RPMI8226 (cell line): ENCODE data around the gene LRGUK.
"Not testable (repeated sequence)": the region's sequence is repeated elsewhere in the genome, so short reads cannot be mapped to it uniquely, and the experiment has no call there.

Source experiments
- DNase-seq: peaks from one replicate; pipeline ENCODE4 v3.0.0-alpha.2; 2015

Gene LRGUK, protein sequence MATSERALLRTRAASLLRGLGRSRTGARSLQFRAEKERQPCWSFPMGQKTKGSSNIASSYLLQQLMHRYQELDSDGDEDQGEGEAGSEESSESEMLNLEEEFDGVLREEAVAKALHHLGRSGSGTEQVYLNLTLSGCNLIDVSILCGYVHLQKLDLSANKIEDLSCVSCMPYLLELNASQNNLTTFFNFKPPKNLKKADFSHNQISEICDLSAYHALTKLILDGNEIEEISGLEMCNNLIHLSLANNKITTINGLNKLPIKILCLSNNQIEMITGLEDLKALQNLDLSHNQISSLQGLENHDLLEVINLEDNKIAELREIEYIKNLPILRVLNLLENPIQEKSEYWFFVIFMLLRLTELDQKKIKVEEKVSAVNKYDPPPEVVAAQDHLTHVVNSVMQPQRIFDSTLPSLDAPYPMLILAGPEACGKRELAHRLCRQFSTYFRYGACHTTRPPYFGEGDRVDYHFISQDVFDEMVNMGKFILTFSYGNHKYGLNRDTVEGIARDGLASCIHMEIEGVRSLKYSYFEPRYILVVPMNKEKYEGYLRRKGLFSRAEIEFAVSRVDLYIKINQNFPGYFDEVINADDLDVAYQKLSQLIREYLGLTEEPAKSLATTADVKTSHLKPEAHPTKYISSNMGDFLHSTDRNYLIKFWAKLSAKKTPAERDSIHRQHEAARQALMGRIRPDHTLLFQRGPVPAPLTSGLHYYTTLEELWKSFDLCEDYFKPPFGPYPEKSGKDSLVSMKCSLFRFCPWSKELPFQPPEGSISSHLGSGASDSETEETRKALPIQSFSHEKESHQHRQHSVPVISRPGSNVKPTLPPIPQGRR

GRCh38 chr7:134126966-134127848, at the start of gene LRGUK:
Gene LRGUK, plus strand, starts transcription at chr7:134127340. Its CDS starts 28 bp downstream, at chr7:134127368.
- peak; percentile 78 for DNase-seq

DNA sequence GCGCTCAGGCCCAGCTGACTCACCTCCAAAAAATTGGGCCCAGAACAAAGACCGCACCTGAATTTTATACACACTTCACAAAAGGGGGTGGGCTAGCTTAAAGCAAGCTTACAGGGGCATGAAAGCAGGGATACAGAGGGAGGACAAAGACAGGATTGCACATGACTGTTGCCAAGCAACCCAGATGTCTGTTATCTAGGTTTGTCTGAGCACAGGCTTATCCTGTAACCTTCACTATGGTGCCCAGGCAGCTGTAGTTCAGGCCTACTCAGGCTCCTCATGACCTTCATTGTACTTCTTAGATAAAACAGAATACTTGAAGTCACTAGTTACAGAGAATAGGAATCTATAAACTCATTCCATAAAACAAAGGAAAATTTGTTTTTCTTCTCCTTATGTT, 49.6 kb upstream of the LRGUK start:
- not testable (repeated sequence) for DNase-seq

DNA sequence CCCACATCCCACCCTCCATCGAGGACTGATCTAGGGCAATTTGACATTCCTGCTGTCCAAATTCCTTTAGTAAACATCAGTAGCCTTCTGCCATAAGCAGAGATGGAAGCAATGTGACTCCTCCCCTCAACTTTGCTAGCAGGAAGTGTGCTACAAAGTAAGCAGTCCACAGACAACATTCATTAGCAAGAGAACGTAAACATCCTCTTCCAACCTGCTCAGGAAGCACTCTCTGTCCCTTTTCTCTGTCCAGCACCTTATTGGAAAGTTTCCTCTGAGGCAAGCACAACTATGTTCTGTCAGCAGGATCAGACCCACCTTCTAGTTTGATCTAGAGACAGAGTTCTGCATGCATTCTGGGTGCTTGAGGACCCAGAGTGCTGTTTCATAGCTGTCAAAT, 48.1 kb upstream of the LRGUK start:
- no peak for DNase-seq

DNA sequence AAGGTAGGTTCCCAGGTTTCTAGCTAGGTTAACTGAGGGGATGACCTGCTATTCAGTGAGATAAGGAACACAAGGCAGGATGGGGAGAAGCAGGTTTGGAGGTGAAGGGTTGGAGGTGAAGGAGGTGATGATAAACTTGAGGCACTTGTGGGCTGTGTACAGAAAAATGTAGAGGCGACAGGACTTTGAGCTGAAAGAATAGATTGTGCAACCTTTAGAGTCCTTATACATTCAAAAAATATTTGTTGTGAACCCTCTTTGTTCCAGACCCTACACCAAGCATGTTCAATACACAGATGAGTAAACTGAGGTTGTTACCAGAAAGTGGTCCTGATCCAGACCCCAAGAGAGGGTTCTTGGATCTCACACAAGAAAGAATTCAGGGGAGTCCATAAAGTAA, 45.4 kb upstream of the LRGUK start:
- no peak for DNase-seq

GRCh38 chr7:134083766-134084487, 43.2 kb upstream of the LRGUK start:
- no peak for DNase-seq

GRCh38 chr7:134084488-134085144, 42.5 kb upstream of the LRGUK start:
- peak; percentile 66 for DNase-seq

GRCh38 chr7:134085311-134085710, 41.8 kb upstream of the LRGUK start:
- DNase-seq, result no peak

GRCh38 chr7:134086998-134087735, 40.0 kb upstream of the LRGUK start:
- no peak for DNase-seq

DNA sequence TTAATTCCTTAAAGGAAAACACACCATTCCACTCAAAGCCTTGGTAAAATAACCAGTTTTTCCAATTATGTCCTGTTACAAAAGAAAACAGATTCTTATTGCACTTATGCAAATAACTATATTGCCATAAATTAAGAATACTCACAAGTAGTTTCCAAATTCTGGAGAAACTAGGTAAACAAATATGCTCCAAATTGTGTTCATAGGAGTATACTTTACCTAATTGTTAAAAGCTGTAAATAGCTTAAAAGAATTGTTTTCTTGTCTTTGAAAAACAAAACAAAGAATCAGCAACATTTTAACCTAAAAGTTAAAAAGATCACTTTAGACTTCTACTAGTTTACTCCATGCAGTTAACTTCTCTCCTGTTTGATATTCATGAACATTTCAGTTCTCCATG, 38.9 kb upstream of the LRGUK start:
- DNase-seq, result no peak

- DNase-seq, result no peak
Measured at GRCh38 chr7:134089446-134089845, 37.7 kb upstream of the LRGUK start.

- DNase-seq, result no peak
Measured at GRCh38 chr7:134098072-134098471, 29.1 kb upstream of the LRGUK start.

DNA sequence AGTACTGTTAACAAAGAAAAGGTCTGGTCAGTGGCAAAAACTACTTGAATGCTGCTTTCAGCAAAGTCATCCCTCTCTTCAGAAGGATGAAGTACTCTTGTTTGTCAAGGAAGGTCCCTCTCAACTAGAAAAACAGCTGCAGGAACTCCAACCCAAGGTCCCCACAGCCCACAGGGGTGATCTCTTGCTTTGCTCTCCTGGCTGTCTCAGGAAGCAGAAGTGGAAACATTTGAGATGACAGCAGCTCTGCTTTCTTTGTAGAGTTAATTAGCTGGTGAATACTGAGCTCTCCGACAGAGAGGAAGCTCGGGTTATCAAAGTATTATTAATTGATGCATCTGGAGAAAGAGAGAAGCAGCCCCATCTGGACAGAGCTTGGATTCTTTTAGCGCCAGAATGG, 25.4 kb upstream of the LRGUK start:
- no peak for DNase-seq

DNA sequence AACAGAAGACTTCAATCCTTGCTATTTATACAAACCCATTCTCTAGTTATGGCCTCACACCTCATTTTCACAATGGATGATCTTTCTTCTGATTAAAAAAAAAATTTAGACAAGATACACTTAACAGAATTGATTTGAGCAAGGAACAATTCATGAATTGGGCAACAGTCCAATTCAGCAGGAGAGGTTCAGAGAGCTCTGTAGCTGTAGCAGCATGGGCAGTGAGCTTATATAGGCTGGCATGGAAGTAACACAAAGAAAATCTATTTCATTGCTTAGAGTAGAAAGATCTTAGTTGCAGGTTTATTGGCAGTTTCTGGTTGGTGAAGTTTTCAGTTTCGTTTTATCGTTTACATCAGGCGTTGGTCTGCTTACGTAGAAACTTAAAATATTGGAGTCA, 23.0 kb upstream of the LRGUK start:
- DNase-seq, result no peak

GRCh38 chr7:134105841-134106240, 21.3 kb upstream of the LRGUK start:
- DNase-seq, result no peak

GRCh38 chr7:134108802-134109201, 18.3 kb upstream of the LRGUK start:
- DNase-seq, result no peak

DNA sequence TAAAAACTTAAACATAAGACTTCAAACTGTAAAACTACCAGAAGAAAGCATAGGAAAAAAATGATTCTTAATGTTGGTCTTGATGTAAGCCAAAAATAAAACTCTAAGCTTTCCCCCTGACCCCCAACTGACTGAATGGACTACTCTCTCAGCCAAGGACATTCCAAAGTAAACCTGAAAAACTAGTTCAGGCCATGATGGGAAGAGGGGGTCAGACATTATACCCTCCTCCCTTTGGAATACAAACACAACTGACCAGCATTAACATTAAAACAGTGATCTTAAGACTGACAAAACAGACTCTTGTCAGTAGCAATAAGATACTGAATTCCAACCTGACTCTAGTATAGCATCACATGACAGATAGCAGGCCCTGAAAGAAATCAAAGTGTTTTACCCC, 13.5 kb upstream of the LRGUK start:
- no peak for DNase-seq

DNA sequence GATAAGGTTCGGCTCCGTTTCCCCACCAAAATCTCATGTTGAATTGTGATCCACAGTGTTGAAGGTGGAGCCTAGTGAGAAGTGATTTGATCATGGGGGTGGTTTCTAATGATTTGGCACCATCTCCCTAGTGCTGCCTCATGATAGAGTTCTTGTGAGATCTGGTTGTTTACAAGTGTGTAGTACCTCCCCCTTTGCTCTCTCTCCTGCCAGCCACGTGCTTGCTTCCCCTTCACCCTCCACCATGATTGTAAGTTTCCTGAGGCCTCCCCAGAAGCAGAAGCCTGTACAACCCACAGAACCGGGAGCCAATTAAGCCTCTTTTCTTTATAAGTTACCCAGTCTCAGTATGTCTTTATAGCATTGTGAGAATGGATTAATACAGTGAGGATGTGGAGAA, 12.1 kb upstream of the LRGUK start:
- no peak for DNase-seq

GRCh38 chr7:134120405-134120804, 6.7 kb upstream of the LRGUK start:
- no peak for DNase-seq

DNA sequence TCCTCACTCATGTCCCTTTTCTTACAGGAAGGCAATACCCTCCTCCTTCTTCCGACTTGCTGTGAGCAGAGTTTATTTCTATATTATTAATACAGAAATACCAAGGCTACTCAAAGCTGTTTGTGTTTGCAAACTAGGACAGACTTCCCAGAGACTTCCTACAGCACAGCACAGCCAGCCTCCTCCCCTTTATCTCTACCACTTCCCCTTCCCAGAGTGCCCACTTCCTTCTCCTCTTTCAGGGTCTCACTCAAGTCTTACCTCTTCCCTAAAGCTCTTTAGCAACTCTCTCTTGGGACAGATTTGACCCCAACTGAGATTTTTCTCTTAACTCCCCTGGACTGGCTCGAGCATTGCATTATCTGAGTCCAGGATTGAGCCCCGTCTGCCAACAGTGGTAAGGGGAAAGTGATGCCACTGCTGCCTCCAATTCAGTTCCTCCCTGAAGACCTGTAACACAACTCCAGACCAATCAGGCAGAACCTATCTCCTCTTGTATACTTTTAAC, 5.5 kb upstream of the LRGUK start:
- no peak for DNase-seq

DNA sequence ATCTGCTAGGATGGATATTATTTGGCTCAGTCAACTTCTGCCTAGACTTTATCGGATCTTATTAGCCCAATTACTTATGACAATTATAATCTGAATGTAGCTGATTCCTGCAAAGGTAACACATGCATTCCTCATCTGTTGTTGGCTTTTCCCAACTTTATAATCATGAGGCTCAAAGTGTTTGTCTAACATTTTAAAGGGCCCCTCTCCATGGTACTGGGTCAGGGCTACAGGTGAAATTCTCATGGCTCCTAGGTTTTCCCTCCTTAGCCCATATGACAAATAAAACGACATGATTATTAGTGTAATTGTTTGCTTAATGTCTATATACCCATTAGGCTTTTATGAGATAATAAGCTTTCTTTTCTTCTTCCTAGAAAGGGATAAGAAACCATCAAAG, 4.2 kb upstream of the LRGUK start:
- DNase-seq, result no peak

- no peak for DNase-seq
Measured at GRCh38 chr7:134126146-134126545, 994 bp upstream of the LRGUK start.
